Left lung (tissue), 10 donors: Measurements from ENCODE around the gene AAK1. TPM values are rescaled to one million over a fixed set of nuclear protein-coding genes. Genes with fewer than 3 reads are reported as not detected.

ENCODE experiments used
- ATAC-seq: fragments of 200-7000 bp; cut with Tn5 transposase; one replicate; pipeline ENCODE4 v1.9.1; 2020; ENCODE audit warnings: moderate library complexity
- DNase-seq, 4 donors: peaks; one replicate each; pipeline ENCODE4 v3.0.0-alpha.2; 2013 to 2020
- H3K27ac ChIP-seq, 2 donors: fragments of 200-600 bp; sonication (generic) in 1 of 2; one replicate each; pipeline versions ENCODE4 v1.5.0 to v1.8.0; 2020 to 2021
- H3K27me3 ChIP-seq, 2 donors: fragments of 200-600 bp; sonication (generic) in 1 of 2; one replicate each; pipeline versions ENCODE4 v1.5.0 to v1.8.0; 2020 to 2021
- H3K36me3 ChIP-seq, 2 donors: fragments of 200-600 bp; sonication (generic) in 1 of 2; one replicate each; pipeline versions ENCODE4 v1.5.0 to v1.8.0; 2020 to 2021
- H3K4me1 ChIP-seq, 2 donors: fragments of 200-600 bp; one replicate each; pipeline ENCODE4 v1.8.0; 2021
- H3K4me3 ChIP-seq, 2 donors: fragments of 200-600 bp; sonication (generic) in 1 of 2; one replicate each; pipeline versions ENCODE4 v1.5.0 to v1.8.0; 2020 to 2021; ENCODE audit warnings: mild to moderate bottlenecking in 1 of 2
- H3K9me3 ChIP-seq, 2 donors: fragments of 200-600 bp; sonication (generic) in 1 of 2; one replicate each; pipeline versions ENCODE4 v1.5.0 to v1.8.0; 2020 to 2021
- CTCF ChIP-seq, 2 donors: fragments of 200-600 bp; sonication (generic) in 1 of 2; IDR thresholded peaks; one replicate each; pipeline versions ENCODE4 v1.5.0 to v1.8.0; 2021; ENCODE audit warnings: antibody characterized with exemption in 2 of 2
- intact Hi-C, 2 donors: fragments of 100-400 bp; cut with DNase I; formaldehyde crosslinking; loops; one replicate each; pipeline versions ENCODE4 v1.11.2 to v1.14.2; 2022
- polyA plus RNA-seq, 6 donors: library from polyadenylated mRNA; unstranded; fragments of 120-200 nt; gene quantifications; one replicate each; pipeline ENCODE4 v1.2.1, GENCODE V29; 2013; ENCODE audit not compliant: insufficient read length in 6 of 6
- total RNA-seq, 2 donors: library from RNA; stranded (reverse); fragmentation: NEBNext Ultra II Directional; extraction: Animal tissue kit (Norgen Biotek cat#: 25700); gene quantifications; one replicate each; pipeline ENCODE4 v1.2.1, GENCODE V29; 2021
- donor health status: DM: no; HTN: yes; CAD: no.
- donor health status: DM: no; HTN: no; CAD: no.

The AAK1 gene
- total and polyA plus RNA-seq, 8 donors = 19.0 to 70.7 (median 22.4) TPM

GRCh38 chr2:69481421-69481820, 162.1 kb downstream of the AAK1 start:
- Histone ChIP-seq H3K27me3 (no peaks in the 10 kb centered on the region), H3K9me3 (no peaks in the 10 kb centered on the region), H3K4me3 (no peak overlapping the region), H3K27ac (no peak overlapping the region), H3K36me3 (peaks cover 0 to 25% of the 10 kb centered on the region in 2 donors), H3K4me1 (no peaks in the 10 kb centered on the region)
- ATAC-seq (no peak), DNase-seq (peak in 1 of 4 donors; percentile 24)
- no peak for TF ChIP-seq CTCF (IDR thresholded peaks at IDR 0.05)
- intact Hi-C loops = no loop called here

- Histone ChIP-seq H3K4me3 (no peak overlapping the region), H3K36me3 (peaks cover 0 to 46% of the 10 kb centered on the region in 2 donors), H3K27ac (no peak overlapping the region), H3K27me3 (no peaks in the 10 kb centered on the region), H3K9me3 (no peaks in the 10 kb centered on the region), H3K4me1 (no peaks in the 10 kb centered on the region)
- no peak for TF ChIP-seq CTCF (IDR thresholded peaks at IDR 0.05)
- DNase-seq = no peak
- intact Hi-C loops = no loop called here
- no peak for ATAC-seq
Observed at GRCh38 chr2:69477627-69478026, 165.9 kb downstream of the AAK1 start.

GRCh38 chr2:69474688-69475087, 168.9 kb downstream of the AAK1 start:
- intact Hi-C loops = no loop called here

GRCh38 chr2:69471793-69472192, 171.7 kb downstream of the AAK1 start:
- H3K4me1 ChIP-seq = no peaks in the 10 kb centered on the region
- no peaks in the 10 kb centered on the region for H3K9me3 ChIP-seq
- ATAC-seq = no peak
- H3K27ac ChIP-seq = no peak overlapping the region
- no peak for DNase-seq
- H3K27me3 ChIP-seq = no peaks in the 10 kb centered on the region
- H3K4me3 ChIP-seq = no peak overlapping the region
- TF ChIP-seq CTCF (IDR thresholded peaks at IDR 0.05) = no peak
- intact Hi-C loops = no loop called here
- H3K36me3 ChIP-seq = peaks cover 0 to 24% of the 10 kb centered on the region in 2 donors

More at GRCh38 chr2:69474688-69475087, 168.9 kb downstream of the AAK1 start:
- peaks cover 0 to 25% of the 10 kb centered on the region in 2 donors for H3K36me3 ChIP-seq
- TF ChIP-seq CTCF (IDR thresholded peaks at IDR 0.05) = no peak
- H3K9me3 ChIP-seq = no peaks in the 10 kb centered on the region
- ATAC-seq (no peak), DNase-seq (no peak)
- no peak overlapping the region for H3K4me3 ChIP-seq
- no peak overlapping the region for H3K27ac ChIP-seq
- no peaks in the 10 kb centered on the region for H3K27me3 ChIP-seq
- no peaks in the 10 kb centered on the region for H3K4me1 ChIP-seq

GRCh38 chr2:69470911-69471310, 172.6 kb downstream of the AAK1 start:
- no peaks in the 10 kb centered on the region for H3K4me1 ChIP-seq
- DNase-seq = no peak
- no peak for ATAC-seq
- TF ChIP-seq CTCF (IDR thresholded peaks at IDR 0.05) = no peak
- H3K27me3 ChIP-seq = no peaks in the 10 kb centered on the region
- peaks cover 0 to 25% of the 10 kb centered on the region in 2 donors for H3K36me3 ChIP-seq
- intact Hi-C loops = no loop called here
- no peaks in the 10 kb centered on the region for H3K9me3 ChIP-seq
- H3K4me3 ChIP-seq = no peak overlapping the region
- H3K27ac ChIP-seq = no peak overlapping the region
